Peyer's patch (tissue), 4 donors: ENCODE data around the gene HCRTR1. TPM values are rescaled to one million over a fixed set of nuclear protein-coding genes. Genes with fewer than 3 reads are reported as not detected.

Source experiments
- DNase-seq, 3 donors: peaks; one replicate each; pipeline ENCODE4 v3.0.0-alpha.2; 2017 to 2019
- H3K27ac ChIP-seq, 4 donors: fragments of 200-600 bp; sonication (generic); one replicate each; pipeline ENCODE4 v1.5.1; 2016 to 2019
- H3K27me3 ChIP-seq, 2 donors: fragments of 200-600 bp; sonication (generic); one replicate each; pipeline ENCODE4 v1.5.1; 2019
- H3K36me3 ChIP-seq, 3 donors: fragments of 200-600 bp; sonication (generic); one replicate each; pipeline ENCODE4 v1.5.1; 2016 to 2019
- H3K4me1 ChIP-seq, 4 donors: fragments of 200-600 bp; sonication (generic); one replicate each; pipeline ENCODE4 v1.5.1; 2016 to 2019
- H3K4me3 ChIP-seq, 4 donors: fragments of 200-600 bp; sonication (generic); 1 replicate in 3 of 4; 2 replicates in 1 of 4; pipeline ENCODE4 v1.5.1; 2016 to 2019; ENCODE audit warnings: mild to moderate bottlenecking in 1 of 4
- H3K9me3 ChIP-seq, 4 donors: fragments of 200-600 bp; sonication (generic); one replicate each; pipeline ENCODE4 v1.5.1; 2016 to 2019; ENCODE audit warnings: mild to moderate bottlenecking in 1 of 4
- POLR2A ChIP-seq, 2 donors: fragments of 450-650 bp; IDR thresholded peaks; one replicate each; pipeline ENCODE4 v1.5.1; 2017; ENCODE audit warnings: antibody characterized with exemption in 2 of 2, mild to moderate bottlenecking in 2 of 2, moderate library complexity in 2 of 2
- total RNA-seq, 4 donors: library from RNA; depleted of rRNA; stranded (reverse); fragments of >200 nt; gene quantifications; one replicate each; pipeline ENCODE4 v1.1.0, GENCODE V29; 2016
- TF ChIP-seq, protein P1 (sequence below), 6 experiments: fragments of 450-650 bp in 4 of 6; fragments of 200-600 bp in 2 of 6; sonication (generic) in 1 of 6; IDR thresholded peaks; one replicate each; pipeline ENCODE4 v1.5.1; 2017 to 2019; ENCODE audit warnings: antibody characterized with exemption in 6 of 6, mild to moderate bottlenecking in 3 of 6, moderate library complexity in 1 of 6

HCRTR1 gene
- total RNA-seq, 4 donors from 2014 or later: not detected

DNA sequence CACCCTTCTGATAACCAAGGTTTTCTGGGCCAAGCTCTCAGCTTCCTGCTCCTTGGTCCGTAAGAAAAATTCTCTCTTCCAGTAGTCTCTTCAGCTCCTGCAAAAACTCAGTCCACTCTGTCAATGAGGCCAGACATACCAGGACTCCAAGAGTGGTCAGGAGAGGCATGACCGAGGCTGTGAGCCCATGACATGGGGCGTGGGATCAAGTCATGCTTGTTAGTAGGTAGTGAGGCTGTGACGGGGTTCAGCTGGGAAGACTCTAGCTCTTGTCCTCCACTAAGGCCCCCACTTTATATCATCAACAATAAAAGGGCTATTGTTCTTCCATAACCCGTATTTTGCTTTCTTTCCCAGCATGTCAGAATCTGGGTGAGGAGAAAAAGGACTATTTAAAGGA, 10.1 kb upstream of the HCRTR1 start:
- Histone ChIP-seq H3K36me3 (no peaks in the 10 kb centered on the region), H3K27me3 (no peaks in the 10 kb centered on the region), H3K9me3 (no peaks in the 10 kb centered on the region), H3K4me1 (no peaks in the 10 kb centered on the region), H3K4me3 (no peak overlapping the region), H3K27ac (no peak overlapping the region)
- TF ChIP-seq, protein P1, sequence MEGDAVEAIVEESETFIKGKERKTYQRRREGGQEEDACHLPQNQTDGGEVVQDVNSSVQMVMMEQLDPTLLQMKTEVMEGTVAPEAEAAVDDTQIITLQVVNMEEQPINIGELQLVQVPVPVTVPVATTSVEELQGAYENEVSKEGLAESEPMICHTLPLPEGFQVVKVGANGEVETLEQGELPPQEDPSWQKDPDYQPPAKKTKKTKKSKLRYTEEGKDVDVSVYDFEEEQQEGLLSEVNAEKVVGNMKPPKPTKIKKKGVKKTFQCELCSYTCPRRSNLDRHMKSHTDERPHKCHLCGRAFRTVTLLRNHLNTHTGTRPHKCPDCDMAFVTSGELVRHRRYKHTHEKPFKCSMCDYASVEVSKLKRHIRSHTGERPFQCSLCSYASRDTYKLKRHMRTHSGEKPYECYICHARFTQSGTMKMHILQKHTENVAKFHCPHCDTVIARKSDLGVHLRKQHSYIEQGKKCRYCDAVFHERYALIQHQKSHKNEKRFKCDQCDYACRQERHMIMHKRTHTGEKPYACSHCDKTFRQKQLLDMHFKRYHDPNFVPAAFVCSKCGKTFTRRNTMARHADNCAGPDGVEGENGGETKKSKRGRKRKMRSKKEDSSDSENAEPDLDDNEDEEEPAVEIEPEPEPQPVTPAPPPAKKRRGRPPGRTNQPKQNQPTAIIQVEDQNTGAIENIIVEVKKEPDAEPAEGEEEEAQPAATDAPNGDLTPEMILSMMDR (IDR thresholded peaks at IDR 0.05): no peak
- TF ChIP-seq POLR2A (IDR thresholded peaks at IDR 0.05): no peak
- DNase-seq: peak in 1 of 3 donors; percentile 5

GRCh38 chr1:31609514-31610118, 7.9 kb upstream of the HCRTR1 start:
- TF ChIP-seq POLR2A (IDR thresholded peaks at IDR 0.05): no peak
- TF ChIP-seq, protein P1 (IDR thresholded peaks at IDR 0.05): no peak
- H3K27me3 ChIP-seq: no peaks in the 10 kb centered on the region
- H3K4me3 ChIP-seq: no peak overlapping the region
- no peak overlapping the region for H3K27ac ChIP-seq
- no peaks in the 10 kb centered on the region for H3K9me3 ChIP-seq
- no peak for DNase-seq
- H3K36me3 ChIP-seq: no peaks in the 10 kb centered on the region
- no peaks in the 10 kb centered on the region for H3K4me1 ChIP-seq

DNA sequence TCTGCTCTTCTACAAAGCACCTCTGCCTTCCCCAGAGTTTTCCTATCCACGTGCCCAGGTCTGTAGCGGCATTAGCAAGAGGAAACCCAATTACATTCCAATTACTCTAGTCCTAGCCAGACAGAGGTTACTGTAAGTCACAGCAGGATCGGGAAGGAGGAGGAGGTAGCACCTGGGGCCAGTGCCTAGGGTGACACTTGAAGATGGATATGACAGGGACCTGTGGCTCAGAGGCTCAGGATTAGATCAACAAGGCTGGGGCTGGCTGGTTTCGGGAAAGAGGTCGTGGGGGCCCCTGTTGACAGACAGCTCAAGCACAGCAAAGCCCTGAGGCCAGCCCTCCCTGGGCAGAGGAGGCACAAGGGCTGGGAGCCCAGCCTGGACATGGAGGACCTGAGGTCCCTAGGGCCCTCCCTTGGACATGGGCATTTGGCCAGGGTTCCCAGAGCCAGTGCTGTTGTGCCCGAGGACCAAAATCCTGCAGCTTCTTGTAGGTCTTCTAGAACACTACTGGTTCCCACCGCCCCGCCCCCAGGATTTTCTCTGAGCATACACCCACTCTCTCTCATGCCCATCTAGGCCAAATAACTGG, 3.0 kb upstream of the HCRTR1 start:
- Histone ChIP-seq H3K9me3 (no peaks in the 10 kb centered on the region), H3K4me1 (peaks cover 0 to 11% (median 9%) of the 10 kb centered on the region in 4 donors), H3K4me3 (no peak overlapping the region), H3K27ac (no peak overlapping the region), H3K36me3 (no peaks in the 10 kb centered on the region), H3K27me3 (no peaks in the 10 kb centered on the region)
- DNase-seq: no peak
- TF ChIP-seq, protein P1 (IDR thresholded peaks at IDR 0.05): no peak
- no peak for TF ChIP-seq POLR2A (IDR thresholded peaks at IDR 0.05)

GRCh38 chr1:31615414-31615813, 2.1 kb upstream of the HCRTR1 start:
- Histone ChIP-seq H3K27ac (no peak overlapping the region), H3K9me3 (no peaks in the 10 kb centered on the region), H3K27me3 (no peaks in the 10 kb centered on the region), H3K4me3 (no peak overlapping the region), H3K4me1 (peaks cover 0 to 11% (median 9%) of the 10 kb centered on the region in 4 donors), H3K36me3 (no peaks in the 10 kb centered on the region)
- TF ChIP-seq, protein P1 (IDR thresholded peaks at IDR 0.05): no peak
- TF ChIP-seq POLR2A (IDR thresholded peaks at IDR 0.05): no peak
- peak in 1 of 3 donors; percentile 19 for DNase-seq

- Histone ChIP-seq H3K4me1 (peaks cover 0 to 11% (median 9%) of the 10 kb centered on the region in 4 donors), H3K9me3 (no peaks in the 10 kb centered on the region), H3K4me3 (no peak overlapping the region), H3K36me3 (no peaks in the 10 kb centered on the region), H3K27me3 (no peaks in the 10 kb centered on the region), H3K27ac (no peak overlapping the region)
- TF ChIP-seq, protein P1 (IDR thresholded peaks at IDR 0.05): no peak
- TF ChIP-seq POLR2A (IDR thresholded peaks at IDR 0.05): no peak
- DNase-seq: peak in 1 of 3 donors; percentile 18
Observed at GRCh38 chr1:31615939-31616338, 1.6 kb upstream of the HCRTR1 start.
